ENCODE measurements around the gene TAP2. TPM values are rescaled to one million over a fixed set of nuclear protein-coding genes. Genes with fewer than 3 reads are reported as not detected.

The TAP2 gene
- total and polyA plus RNA-seq, 2 of the 13 experiments (the other 11 are each of a cell fraction or from before 2014, with no cell fraction given): 10.3 to 17.6 TPM

DNA sequence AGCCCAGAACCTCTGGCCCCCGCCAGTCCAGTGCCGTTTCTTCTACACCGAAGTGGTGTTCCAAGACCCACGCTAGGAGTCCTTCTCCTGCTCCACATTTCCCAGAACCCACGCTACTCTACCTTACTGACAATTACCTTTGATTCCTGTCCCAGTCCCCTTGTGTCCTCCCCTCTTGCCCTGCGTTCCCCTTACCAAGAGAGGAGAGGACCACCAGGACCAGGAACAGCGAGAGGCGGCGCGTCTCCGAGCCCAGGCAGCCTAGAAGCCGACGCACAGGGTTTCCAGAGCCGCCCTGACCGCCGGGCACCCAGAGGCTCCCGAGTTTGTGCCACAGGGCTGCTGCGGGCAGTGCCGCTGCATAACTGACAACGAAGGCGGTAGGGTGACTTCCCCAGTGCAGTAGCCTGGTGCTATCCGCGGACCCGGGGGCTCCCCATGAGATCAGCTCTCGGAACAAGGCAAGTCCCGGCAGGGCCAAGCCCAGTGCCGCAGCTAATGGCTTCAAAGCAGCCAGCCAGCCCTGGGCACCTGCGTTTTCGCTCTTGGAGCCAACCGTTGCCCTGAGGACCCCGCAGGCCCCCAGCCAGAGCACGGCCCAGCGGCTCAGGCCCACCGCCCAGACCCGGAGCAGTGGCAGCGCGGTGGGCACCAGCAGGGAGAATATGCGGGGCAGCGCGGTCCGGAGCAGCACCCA is 14.5 kb upstream of the TAP2 start (continued):
- TF ChIP-seq PRMT3 (CRISPR knock-in tag; IDR thresholded peaks at IDR 0.05; ENCODE audit: borderline replicate concordance, low read depth) (no peak), TGIF2 (CRISPR knock-in tag; IDR thresholded peaks at IDR 0.05) (no peak), WIZ (CRISPR knock-in tag; IDR thresholded peaks at IDR 0.05) (no peak), ZNF790 (CRISPR knock-in tag; IDR thresholded peaks at IDR 0.05; ENCODE audit: borderline replicate concordance) (no peak), ZNF180 (CRISPR knock-in tag; IDR thresholded peaks at IDR 0.05; ENCODE audit: borderline replicate concordance, low read depth) (no peak), ATF5 (CRISPR knock-in tag; IDR thresholded peaks at IDR 0.05; ENCODE audit: low read depth) (no peak), SOX5 (CRISPR knock-in tag; IDR thresholded peaks at IDR 0.05; ENCODE audit: borderline replicate concordance) (no peak), SMARCE1 (IDR thresholded peaks at IDR 0.05; ENCODE audit: borderline replicate concordance) (no peak), ZNF367 (CRISPR knock-in tag; IDR thresholded peaks at IDR 0.05; ENCODE audit: borderline replicate concordance) (no peak), NR0B2 (CRISPR knock-in tag; IDR thresholded peaks at IDR 0.05) (no peak; the same call in 1 of the 2 replicates), ZNF44 (CRISPR knock-in tag; IDR thresholded peaks at IDR 0.05) (0 out of 2 replicates have a peak, but pooled peaks have one; percentile 12), XRCC5 (optimal IDR thresholded peaks at IDR 0.05; ENCODE audit: low read length) (no peak), STAG1 (CRISPR knock-in tag; IDR thresholded peaks at IDR 0.05) (no peak), CHD4 (IDR thresholded peaks at IDR 0.05; ENCODE audit: borderline replicate concordance, low read length) (no peak), ZNF589 (CRISPR knock-in tag; conservative IDR thresholded peaks at IDR 0.05) (no peak), ZNF205 (CRISPR knock-in tag; IDR thresholded peaks at IDR 0.05) (no peak; the same call in 1 of the 2 replicates), ARID2 (CRISPR knock-in tag; IDR thresholded peaks at IDR 0.05; ENCODE audit: borderline replicate concordance) (no peak)
- TF ChIP-seq, protein P1, sequence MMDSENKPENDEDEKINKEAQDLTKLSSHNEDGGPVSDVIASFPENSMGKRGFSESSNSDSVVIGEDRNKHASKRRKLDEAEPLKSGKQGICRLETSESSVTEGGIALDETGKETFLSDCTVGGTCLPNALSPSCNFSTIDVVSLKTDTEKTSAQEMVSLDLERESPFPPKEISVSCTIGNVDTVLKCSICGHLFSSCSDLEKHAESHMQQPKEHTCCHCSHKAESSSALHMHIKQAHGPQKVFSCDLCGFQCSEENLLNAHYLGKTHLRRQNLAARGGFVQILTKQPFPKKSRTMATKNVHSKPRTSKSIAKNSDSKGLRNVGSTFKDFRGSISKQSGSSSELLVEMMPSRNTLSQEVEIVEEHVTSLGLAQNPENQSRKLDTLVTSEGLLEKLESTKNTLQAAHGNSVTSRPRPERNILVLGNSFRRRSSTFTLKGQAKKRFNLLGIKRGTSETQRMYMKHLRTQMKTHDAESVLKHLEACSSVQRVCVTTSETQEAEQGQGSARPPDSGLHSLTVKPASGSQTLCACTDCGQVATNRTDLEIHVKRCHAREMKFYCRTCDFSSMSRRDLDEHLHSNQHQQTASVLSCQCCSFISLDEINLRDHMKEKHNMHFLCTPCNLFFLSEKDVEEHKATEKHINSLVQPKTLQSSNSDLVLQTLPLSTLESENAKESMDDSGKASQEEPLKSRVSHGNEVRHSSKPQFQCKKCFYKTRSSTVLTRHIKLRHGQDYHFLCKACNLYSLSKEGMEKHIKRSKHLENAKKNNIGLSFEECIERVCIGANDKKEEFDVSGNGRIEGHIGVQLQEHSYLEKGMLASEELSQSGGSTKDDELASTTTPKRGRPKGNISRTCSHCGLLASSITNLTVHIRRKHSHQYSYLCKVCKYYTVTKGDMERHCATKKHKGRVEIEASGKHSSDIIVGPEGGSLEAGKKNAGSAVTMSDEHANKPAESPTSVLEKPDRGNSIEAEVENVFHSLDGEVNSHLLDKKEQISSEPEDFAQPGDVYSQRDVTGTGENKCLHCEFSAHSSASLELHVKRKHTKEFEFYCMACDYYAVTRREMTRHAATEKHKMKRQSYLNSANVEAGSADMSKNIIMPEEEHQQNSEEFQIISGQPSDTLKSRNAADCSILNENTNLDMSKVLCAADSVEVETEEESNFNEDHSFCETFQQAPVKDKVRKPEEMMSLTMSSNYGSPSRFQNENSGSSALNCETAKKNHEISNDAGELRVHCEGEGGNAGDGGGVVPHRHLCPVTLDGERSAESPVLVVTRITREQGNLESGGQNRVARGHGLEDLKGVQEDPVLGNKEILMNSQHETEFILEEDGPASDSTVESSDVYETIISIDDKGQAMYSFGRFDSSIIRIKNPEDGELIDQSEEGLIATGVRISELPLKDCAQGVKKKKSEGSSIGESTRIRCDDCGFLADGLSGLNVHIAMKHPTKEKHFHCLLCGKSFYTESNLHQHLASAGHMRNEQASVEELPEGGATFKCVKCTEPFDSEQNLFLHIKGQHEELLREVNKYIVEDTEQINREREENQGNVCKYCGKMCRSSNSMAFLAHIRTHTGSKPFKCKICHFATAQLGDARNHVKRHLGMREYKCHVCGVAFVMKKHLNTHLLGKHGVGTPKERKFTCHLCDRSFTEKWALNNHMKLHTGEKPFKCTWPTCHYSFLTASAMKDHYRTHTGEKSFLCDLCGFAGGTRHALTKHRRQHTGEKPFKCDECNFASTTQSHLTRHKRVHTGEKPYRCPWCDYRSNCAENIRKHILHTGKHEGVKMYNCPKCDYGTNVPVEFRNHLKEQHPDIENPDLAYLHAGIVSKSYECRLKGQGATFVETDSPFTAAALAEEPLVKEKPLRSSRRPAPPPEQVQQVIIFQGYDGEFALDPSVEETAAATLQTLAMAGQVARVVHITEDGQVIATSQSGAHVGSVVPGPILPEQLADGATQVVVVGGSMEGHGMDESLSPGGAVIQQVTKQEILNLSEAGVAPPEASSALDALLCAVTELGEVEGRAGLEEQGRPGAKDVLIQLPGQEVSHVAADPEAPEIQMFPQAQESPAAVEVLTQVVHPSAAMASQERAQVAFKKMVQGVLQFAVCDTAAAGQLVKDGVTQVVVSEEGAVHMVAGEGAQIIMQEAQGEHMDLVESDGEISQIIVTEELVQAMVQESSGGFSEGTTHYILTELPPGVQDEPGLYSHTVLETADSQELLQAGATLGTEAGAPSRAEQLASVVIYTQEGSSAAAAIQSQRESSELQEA (CRISPR knock-in tag; IDR thresholded peaks at IDR 0.05; ENCODE audit: not compliant biosample characterization): peak; percentile 23
- TF ChIP-seq, protein P2, sequence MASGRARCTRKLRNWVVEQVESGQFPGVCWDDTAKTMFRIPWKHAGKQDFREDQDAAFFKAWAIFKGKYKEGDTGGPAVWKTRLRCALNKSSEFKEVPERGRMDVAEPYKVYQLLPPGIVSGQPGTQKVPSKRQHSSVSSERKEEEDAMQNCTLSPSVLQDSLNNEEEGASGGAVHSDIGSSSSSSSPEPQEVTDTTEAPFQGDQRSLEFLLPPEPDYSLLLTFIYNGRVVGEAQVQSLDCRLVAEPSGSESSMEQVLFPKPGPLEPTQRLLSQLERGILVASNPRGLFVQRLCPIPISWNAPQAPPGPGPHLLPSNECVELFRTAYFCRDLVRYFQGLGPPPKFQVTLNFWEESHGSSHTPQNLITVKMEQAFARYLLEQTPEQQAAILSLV (CRISPR knock-in tag; IDR thresholded peaks at IDR 0.05; ENCODE audit: borderline replicate concordance): peak; percentile 45; the same call in 1 of the 2 replicates
